HG03442 (cell line): ENCODE data around the gene DPY30.
"Not testable (repeated sequence)": the region's sequence is repeated elsewhere in the genome, so short reads cannot be mapped to it uniquely, and the experiment has no call there.

ENCODE experiments used
- ATAC-seq: cut with Tn5 transposase; IDR thresholded peaks from one replicate; pipeline ENCODE4 v1.9.1; 2021; ENCODE audit warnings: mild to moderate bottlenecking, moderate library complexity; ENCODE audit not compliant: unreplicated experiment

The DPY30 gene

DNA sequence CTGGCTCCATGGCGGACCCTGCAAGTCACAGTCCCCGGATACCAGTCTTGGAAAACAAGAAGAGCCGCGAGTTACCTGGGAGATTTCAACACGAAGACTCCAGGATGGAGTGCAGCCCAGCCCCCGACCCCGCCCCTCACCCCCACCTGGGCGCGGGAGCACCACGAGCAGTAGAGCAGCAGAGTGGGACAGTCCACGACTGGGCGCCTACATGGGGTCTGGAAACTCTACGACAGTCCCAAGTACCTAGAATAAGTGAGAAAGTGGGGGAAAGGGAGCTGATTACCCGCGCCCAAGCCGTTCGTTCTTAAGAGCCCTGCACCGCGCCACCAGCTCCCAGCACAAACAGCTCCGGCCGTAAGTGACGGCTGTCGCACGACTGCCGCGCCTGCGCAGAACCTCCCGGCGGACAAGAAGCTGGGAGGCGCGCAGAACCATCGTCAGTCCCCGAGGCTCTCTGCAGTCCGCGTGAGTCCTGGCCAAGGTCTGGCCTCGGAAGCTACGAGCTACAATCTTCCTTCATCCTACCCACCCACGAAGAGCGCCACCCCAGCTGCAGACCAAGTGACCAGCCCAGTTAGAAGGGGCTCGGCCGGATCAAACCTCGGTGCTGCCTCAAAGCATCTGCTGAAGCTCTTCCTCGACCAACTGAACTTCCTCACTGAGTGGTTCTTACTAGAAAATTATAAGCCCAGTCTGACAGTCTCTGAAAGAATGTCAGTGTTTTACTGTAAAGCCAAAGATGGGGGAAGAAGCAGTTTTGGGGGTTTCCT lies at the start of gene DPY30:
DPY30 (minus strand) TSS at position 359 of the 773 bp plus-strand sequence; CDS start at position 10, 349 bp downstream.
- peak; percentile 88 for ATAC-seq

DNA sequence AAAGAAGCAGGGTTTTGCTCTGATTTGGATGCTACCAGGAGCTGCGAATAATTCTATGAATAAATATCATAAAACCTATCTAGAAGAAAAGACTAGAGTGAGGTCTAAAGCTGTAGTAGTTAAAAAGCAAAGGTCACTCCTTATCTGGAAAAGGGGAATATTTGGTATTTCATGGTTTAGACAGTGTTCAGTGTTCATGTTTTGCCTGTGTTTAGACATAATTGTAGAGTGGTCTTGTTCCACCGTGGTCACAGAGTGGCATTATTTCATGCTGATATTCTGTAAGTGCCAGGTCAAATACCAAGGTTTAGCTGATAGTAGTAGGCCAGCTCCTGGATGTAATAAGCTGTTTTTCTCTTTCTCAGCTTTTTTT lies 34.5 kb upstream of the DPY30 start:
- ATAC-seq, result no peak

DNA sequence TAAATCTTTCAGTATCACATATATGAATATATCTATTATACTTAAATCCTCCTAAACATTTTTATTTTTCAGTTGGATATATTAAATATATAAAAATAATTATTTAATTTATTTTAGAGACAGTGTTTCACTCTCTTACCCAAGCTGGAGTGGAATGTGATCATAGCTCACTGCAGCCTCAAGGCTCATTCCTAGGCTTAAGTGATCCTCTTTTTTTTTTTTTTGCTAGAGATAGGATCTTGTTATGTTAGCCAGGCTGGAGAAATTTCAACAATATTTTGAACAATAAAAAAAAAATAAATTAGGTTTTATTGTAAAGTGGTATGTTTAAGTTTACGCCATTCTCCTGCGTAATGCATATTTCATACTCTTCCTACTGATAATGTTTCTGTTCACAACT lies 27.9 kb upstream of the DPY30 start:
- no peak for ATAC-seq

DNA sequence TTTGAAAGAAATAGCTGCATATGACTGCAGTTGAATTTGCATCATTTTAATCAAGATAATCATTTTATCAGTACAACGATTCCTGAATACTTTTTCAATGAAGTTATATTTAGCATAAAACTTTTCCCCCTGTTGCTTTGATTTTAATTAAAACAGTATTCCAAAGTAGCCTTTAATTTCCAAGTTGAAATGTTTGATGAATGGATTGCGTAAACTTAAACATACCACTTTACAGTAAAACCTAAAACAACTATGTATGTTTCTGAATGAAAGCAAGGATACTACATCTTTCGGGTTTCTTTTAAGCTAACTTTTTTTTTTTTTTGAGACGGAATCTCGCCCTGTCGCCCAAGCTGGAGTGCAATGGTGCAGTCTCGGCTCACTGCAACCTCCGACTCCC lies 25.1 kb upstream of the DPY30 start:
- no peak for ATAC-seq

DNA sequence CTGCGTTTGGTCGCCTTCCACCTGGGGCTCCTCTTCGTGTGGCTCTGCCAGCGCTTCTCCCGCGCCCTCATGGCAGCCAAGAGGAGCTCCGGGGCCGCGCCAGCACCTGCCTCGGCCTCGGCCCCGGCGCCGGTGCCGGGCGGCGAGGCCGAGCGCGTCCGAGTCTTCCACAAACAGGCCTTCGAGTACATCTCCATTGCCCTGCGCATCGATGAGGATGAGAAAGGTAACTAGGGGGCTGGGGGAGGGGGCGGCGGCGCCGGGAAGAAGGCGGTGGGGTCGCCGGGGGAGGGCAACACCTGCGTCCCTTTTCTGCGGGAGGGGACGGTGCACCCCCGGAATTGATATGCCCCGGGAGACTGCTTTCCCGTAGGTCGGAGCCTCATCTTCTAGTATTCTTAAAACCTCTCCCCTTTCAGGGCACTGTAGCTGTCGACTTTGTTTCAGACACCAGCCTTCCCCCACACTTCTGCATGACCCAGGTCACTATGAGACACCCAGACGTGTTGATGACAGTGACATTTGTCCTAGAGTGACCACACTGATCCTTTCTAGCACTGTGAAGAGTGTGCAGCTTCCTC lies 24.5 kb upstream of the DPY30 start:
- no peak for ATAC-seq

DNA sequence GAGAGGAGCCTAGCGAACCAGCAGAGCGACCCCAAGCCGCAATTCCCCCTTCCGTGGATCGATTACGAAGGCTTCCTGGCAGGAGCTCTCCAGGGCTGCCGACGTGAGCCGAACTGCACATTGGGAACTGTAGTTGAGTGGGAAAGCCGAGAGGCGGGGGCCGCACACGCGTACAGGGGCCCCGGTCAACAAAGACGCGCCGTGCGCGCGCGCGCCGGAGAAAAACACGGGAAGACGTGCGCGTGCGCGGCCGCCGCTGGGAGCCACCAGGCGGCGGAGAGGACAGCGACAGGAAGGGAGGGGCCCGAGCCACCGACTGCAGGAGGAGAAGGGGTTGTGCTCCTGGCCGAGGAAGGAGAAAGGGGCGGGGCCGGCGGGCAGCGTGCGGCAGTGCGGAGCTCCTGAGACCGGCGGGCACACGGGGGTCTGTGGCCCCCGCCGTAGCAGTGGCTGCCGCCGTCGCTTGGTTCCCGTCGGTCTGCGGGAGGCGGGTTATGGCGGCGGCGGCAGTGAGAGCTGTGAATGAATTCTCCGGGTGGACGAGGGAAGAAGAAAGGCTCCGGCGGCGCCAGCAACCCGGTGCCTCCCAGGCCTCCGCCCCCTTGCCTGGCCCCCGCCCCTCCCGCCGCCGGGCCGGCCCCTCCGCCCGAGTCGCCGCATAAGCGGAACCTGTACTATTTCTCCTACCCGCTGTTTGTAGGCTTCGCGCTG lies 23.9 kb upstream of the DPY30 start, which contains the start of gene SPAST:
SPAST (plus strand) TSS at position 247 of the 711 bp plus-strand sequence; CDS start at position 523, 276 bp downstream.
- peak; percentile 96 for ATAC-seq

DNA sequence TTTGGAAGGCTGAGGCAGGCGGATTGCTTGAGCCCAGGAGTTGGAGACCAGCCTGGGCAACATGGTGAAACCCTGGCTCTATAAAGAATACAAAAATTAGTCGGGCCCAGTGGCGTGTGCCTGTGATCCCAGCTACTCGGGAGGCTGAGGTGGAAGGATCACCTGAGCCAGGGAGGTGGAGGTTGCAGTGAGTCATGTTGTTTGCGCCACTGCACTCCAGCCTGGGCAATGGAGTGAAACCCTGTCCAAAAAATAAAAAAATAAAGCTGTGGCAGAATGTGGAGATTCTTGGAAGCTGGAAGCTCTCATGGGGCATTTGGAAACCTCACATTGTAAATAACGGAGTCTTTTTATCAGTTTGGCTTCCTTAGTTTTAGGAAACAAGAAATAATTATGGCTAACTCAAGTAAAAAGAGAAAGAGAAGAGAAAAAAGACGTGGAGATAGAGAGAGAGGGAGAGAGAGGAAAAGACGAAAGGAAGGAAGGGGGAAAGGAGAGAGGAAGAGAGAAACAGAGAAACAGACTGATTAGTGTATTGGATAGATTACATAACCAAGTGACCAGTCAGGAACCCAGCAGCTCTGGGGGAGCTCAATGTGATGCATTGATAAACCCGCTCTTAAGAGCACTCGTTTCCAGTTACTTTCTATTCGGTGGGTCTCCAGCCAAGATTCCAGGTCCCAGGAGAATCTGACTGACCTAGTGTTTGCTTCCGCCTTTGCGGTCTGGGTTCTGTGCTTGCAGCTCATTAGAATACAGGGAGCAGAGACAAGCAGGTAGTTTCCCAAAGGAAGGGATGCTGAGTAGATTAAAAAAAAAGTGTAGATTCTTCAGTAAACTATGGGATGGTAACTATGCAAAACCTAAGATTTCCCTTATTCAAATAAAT lies 22.6 kb upstream of the DPY30 start:
- ATAC-seq, result no peak

DNA sequence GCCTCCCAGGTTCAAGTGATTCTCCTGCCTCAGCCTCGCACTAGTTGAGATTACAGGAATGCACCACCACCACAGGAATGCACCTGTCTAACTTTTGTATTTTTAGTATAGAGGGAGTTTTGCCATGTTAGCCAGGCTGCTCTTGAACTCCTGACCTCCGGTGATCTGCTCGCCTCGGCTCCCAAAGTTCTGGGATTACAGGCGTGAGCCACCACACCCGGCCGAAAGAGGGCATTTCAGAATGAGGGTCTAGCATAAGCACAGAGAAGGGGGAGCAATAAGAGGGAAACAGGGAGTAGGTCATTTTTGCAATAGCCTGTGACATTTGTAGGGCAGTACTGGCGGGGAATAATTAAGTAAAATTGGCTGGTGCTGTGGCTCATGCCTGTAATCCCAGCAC lies 21.8 kb upstream of the DPY30 start:
- no peak for ATAC-seq

DNA sequence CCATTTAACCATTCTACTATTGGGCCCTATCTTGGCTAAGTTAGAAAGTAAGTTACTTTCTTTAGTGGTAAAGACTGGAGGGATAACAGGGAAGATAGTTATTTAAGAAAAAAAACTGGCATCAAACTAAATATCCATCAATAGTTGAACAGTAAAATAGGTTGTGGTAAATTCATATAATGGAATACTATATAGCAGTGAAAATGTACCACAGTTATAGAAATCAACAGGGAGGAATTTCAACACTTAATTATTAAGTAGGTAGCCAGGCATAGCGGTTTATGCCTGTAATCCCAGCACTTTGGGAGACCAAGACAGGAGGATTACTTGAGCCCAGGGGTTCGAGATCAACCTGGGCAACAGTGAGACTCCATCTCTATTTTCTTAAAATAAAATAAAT lies 20.7 kb upstream of the DPY30 start:
- no peak for ATAC-seq

DNA sequence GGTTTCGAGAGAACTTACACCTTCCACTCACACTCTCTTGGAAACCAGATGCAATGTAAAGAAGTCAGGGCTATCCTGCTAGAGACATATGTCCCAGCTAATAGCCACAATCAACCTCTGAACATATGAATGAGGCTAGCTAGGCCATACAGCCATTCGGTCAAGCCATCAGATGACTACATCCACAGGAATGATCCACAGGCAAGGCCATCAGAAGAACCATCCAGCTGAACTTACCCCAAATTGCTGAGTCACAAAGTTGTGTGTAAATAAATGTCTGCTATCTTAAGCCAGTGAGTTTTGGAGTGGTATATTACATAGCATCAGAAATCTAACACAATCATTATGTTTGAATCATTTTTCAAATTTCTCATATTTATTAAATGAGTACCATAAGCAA lies 18.5 kb upstream of the DPY30 start:
- ATAC-seq, result no peak

DNA sequence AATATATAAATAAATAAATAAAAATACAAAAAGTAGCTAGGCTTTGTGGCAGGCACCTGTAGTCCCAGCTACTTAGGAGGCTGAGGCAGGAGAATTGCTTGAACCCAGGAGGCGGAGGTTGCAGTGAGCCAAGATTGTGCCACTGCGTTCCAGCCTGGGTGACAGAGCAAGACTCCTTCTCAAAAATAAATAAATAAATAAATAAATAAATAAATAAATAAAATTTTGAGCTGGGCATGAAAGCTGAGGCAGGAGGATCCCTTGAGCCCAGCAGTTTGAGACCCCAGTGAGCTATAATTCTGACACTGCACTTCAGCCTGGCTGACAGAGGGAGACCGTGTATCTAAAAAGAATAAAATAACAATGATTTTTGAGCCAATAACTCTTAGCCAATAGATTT lies 15.0 kb upstream of the DPY30 start:
- not testable (repeated sequence) for ATAC-seq

DNA sequence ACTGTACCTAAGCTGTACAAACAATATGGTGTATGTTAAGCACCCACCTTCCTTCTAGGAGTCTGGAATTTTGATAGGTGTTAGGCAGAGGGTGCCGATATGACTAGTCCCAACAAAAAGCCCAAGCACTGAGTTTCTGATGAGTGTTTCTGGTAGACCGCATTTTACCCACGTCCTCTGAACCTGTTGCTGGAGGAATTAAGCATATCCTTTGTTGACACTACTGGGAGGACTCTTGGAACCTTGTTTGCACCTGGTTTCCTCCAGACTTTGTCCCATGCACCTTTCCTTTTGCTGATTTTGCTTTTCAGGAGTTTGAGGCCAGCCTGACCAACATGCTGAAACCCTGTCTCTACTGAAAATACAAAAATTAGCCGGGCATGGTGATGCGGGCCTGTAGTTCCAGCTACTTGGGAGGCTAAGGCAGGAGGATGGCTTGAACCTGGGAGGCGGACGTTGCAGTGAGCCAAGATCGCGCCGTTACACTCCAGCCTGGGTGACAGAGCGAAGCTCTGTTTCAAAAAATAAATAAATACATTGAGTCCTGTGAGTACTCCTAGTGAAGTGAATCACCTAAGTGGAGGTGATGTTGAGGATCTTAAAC lies 12.3 kb upstream of the DPY30 start:
- no peak for ATAC-seq

DNA sequence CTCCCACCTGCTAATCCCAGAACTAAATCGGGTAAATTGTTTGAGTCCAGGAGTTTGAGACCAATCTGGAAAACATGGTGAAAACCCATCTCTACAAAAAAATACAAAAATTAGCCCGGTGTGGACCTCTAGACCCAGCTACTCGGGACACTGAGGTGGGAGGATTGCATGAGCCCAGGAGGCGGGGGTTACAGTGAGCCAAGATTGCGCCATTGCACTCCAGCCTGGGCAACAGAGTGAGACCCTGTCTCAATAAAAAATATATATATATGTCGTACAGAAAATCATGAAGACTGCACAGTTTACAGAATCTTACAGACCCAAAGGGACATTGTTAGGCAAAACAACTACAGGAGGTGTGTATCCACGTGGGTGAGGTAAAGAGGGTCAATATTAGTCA lies 4.0 kb upstream of the DPY30 start:
- no peak for ATAC-seq

DNA sequence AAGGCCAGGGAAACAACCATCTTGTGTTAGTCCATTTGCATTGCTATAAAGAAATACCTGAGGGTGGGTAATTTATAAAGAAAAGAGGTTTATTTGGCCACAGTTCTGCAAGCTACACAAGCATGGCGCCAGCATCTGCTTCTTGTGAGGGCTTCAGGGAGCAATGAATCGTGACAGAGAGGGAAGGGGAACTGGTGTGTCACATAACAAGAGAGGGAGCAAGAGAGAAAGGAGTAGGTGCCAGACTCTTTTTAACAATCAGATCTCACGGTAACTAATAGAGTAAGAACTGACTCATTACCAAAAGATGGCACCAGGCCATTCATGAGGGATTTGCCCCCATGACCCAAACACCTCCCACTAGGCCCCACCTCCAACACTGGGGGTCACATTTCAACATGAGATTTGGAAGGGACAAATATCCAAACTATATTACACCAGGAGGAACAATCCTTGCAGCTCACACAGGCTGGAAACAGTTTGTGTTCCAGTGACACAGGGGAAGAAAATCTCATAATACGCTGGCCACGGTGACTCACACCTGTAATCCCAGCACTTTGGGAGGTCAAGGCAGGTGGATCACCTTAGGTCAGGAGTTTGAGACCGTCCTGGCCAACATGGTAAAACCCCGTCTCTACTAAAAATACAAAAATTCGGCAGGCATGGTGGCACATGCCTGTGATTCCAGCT lies 5.3 kb downstream of the DPY30 start:
- not testable (repeated sequence) for ATAC-seq

DNA sequence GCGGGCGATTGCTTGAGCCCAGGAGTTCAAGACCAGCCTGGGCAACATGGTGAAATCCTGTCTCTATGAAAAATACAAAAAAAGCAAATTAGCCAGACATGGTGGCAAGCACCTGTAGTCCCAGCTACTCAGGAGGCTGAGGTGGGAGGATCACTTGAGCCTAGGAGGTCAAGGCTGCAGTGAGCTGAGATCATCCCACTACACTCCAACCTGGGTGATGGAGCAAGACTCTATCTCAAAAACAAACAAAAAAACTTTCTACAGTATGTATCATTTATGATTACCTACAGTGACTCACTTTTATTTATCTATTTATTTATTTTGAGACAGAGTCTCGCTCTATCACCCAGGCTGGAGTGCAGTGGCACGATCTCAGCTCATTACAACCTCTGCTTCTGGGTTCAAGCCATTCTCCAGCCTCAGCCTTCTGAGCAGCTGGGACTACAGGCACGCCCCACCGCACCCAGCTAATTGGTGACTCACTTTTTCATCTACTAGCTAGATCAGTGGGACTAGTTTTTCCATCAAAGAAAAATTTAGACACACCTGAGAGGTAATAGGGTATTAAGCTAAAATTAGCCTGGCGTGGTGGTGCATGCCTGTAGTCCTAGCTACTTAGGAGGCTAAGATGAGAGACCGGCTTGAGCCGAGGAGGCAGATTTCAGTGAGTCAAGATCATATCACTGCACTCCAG lies 20.7 kb downstream of the DPY30 start:
- ATAC-seq, result not testable (repeated sequence)

DNA sequence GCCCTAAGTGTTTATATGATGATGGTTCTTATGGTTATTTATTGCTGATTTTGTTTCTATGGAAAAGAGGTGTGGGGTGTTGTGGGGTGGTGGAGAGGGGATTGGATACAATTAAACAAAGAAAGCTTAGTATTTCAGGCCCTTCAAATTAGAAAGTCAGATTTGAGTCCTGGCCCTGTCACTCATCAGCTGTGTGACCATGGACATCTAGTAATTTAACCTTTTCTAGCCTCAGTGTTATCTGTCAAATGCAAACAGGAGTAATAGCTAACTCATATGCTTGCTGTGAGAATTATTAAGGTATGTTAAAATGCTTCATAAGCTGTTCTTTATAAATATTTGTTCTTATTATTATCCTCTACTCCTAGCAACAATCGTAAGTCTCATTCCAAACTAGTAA lies 26.7 kb downstream of the DPY30 start:
- no peak for ATAC-seq

DNA sequence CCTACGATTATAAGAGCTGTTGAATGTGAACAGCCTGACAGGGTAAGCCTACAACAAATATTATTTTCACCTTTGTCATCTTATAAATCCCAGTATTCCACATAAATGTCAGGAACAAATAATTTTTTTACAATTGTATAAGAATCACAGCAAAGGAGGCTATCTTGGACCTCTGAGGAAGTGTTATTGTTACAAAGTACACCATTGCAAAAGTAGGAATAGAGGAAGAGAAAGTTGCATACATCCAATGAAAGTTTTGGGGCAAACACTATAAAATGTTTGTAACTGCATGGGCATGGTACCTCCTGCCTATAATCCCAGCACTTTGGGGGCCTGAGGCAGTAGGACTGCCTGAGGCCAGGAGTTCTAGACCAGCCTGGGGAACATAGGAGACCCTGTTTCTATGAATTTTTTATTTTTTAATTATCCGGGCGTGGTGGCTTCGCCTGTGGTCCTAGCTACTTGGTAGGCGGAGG lies 28.1 kb downstream of the DPY30 start:
- no peak for ATAC-seq

DNA sequence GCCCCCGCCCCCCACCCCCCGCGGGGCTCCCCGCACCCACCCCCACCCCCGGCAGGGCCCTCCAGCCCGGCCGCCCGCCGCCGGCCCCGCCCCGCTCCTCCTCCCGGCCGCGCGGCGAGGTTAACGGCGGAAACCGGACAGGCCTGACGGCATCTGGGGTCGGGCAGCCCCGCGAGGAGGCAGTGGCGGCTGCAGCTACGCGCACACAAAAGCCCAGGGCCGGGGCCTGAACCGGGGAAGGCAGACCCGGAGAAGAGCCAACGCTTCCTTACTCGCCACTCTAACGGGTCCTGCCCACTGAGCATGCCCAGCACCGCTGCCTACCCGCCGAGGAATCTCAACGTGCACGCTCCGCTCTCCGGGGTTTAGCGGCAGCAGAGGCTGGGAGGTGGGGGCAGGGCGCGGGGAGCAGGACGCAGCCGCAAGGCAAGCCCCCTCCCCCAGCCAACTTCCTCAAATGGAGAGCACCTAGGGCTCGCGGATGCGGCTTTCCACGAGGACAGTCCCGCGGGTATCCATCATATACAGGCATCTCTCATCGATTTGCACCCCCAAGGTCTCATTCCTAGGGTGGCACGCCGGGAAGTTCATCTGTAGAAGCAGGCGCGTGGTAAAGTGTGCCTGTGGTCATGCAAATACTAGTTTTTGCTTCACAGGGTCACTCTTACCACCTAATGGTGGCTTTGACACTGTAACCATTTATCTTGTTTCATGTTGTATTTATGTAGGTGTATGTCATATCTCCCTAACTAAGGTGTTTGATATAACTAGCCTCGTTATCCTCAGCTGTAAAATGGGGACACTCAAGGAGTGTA lies 28.7 kb downstream of the DPY30 start, which contains the start of gene MEMO1:
MEMO1 (minus strand) TSS at position 339 of the 815 bp plus-strand sequence. CDS start 761 bp downstream, outside the sequence.
- peak; percentile 52 for ATAC-seq
